Activated naive CD4-positive, alpha-beta T cell treated with Interleukin-2 at 50 U/mL for 16 hours (primary cell): ENCODE data around the gene FBXO33.
A peak's percentile ranks its signal among the peaks of the same experiment; 100 is the strongest.

Source experiments
- DNase-seq: peaks from one replicate; pipeline ENCODE4 v3.0.0-alpha.2; 2020

FBXO33 gene

GRCh38 chr14:39430762-39431415 lies 1.3 kb downstream of the FBXO33 start:
- DNase-seq = peak; percentile 9

GRCh38 chr14:39428118-39428517 lies 4.1 kb downstream of the FBXO33 start:
- DNase-seq = no peak

GRCh38 chr14:39426605-39427004 lies 5.6 kb downstream of the FBXO33 start:
- no peak for DNase-seq

- DNase-seq = no peak
Measured at GRCh38 chr14:39425947-39426346, 6.3 kb downstream of the FBXO33 start.

GRCh38 chr14:39423793-39424192 lies 8.4 kb downstream of the FBXO33 start:
- no peak for DNase-seq

GRCh38 chr14:39422243-39422642 lies 10.0 kb downstream of the FBXO33 start:
- no peak for DNase-seq

GRCh38 chr14:39419272-39419671 lies 13.0 kb downstream of the FBXO33 start:
- no peak for DNase-seq

GRCh38 chr14:39417014-39417413 lies 15.2 kb downstream of the FBXO33 start:
- no peak for DNase-seq

- no peak for DNase-seq
Measured at GRCh38 chr14:39416072-39416471, 16.2 kb downstream of the FBXO33 start.

- DNase-seq = no peak
Measured at GRCh38 chr14:39406560-39406959, 25.7 kb downstream of the FBXO33 start.

GRCh38 chr14:39398382-39398781 lies 33.9 kb downstream of the FBXO33 start:
- DNase-seq = no peak

GRCh38 chr14:39396448-39396847 lies 35.8 kb downstream of the FBXO33 start:
- no peak for DNase-seq

- DNase-seq = no peak
Measured at GRCh38 chr14:39395555-39396254, 36.5 kb downstream of the FBXO33 start.

GRCh38 chr14:39393289-39393688 lies 38.9 kb downstream of the FBXO33 start:
- no peak for DNase-seq

- no peak for DNase-seq
Measured at GRCh38 chr14:39384177-39384576, 48.1 kb downstream of the FBXO33 start.

- no peak for DNase-seq
Measured at GRCh38 chr14:39383741-39384140, 48.5 kb downstream of the FBXO33 start.

GRCh38 chr14:39383026-39383660 lies 49.1 kb downstream of the FBXO33 start:
- no peak for DNase-seq

GRCh38 chr14:39382463-39382862 lies 49.8 kb downstream of the FBXO33 start:
- DNase-seq = no peak

GRCh38 chr14:39381366-39381765 lies 50.9 kb downstream of the FBXO33 start:
- no peak for DNase-seq

GRCh38 chr14:39376667-39377403 lies 55.4 kb downstream of the FBXO33 start:
- DNase-seq = no peak

GRCh38 chr14:39374851-39375250 lies 57.4 kb downstream of the FBXO33 start:
- DNase-seq = no peak

GRCh38 chr14:39372656-39373055 lies 59.6 kb downstream of the FBXO33 start:
- DNase-seq = no peak

- no peak for DNase-seq
Measured at GRCh38 chr14:39370415-39370814, 61.8 kb downstream of the FBXO33 start.

GRCh38 chr14:39369029-39369428 lies 63.2 kb downstream of the FBXO33 start:
- no peak for DNase-seq
